GM23338 (cell line): ENCODE results near the gene LRRC4. TPM values are rescaled to one million over a fixed set of nuclear protein-coding genes. Genes with fewer than 3 reads are reported as not detected.

Experiments
- ATAC-seq: fragments of 200-7000 bp; cut with Tn5 transposase; 3 replicates; pipeline ENCODE4 v1.9.1; 2020
- DNase-seq: peaks from one replicate; pipeline ENCODE4 v3.0.0-alpha.2; 2015; ENCODE audit warnings: low spot score
- H2AFZ ChIP-seq: fragments of 200-600 bp; sonication (generic); 2 replicates; pipeline ENCODE4 v1.8.0; 2016; ENCODE audit warnings: antibody characterized with exemption, mild to moderate bottlenecking, moderate library complexity
- H3F3A ChIP-seq: fragments of 200-600 bp; sonication (generic); replicated peaks from 2 replicates; pipeline ENCODE4 v1.8.0; 2017; ENCODE audit warnings: antibody characterized with exemption, mixed run types, low read depth
- H3K27ac ChIP-seq: fragments of 200-600 bp; sonication (generic); 2 replicates; pipeline ENCODE4 v1.6.1; 2016; ENCODE audit warnings: low read depth
- H3K27me3 ChIP-seq: fragments of 200-600 bp; sonication (generic); 2 replicates; pipeline ENCODE4 v1.8.0; 2016; ENCODE audit warnings: mild to moderate bottlenecking, mixed run types, moderate library complexity; ENCODE audit not compliant: insufficient read depth
- H3K36me3 ChIP-seq: fragments of 200-600 bp; sonication (generic); 2 replicates; pipeline ENCODE4 v1.8.0; 2016; ENCODE audit warnings: mild to moderate bottlenecking; ENCODE audit not compliant: insufficient read depth
- H3K4me1 ChIP-seq: fragments of 200-600 bp; sonication (generic); 2 replicates; pipeline ENCODE4 v1.8.0; 2016; ENCODE audit warnings: mild to moderate bottlenecking, moderate library complexity; ENCODE audit not compliant: insufficient read depth
- H3K4me2 ChIP-seq: fragments of 200-600 bp; sonication (generic); 2 replicates; pipeline ENCODE4 v1.7.1; 2017; ENCODE audit warnings: mixed run types
- H3K4me3 ChIP-seq: fragments of 200-600 bp; sonication (generic); 2 replicates; pipeline ENCODE4 v1.6.1; 2016; ENCODE audit warnings: mixed run types
- H3K79me2 ChIP-seq: fragments of 200-600 bp; sonication (generic); replicated peaks from 2 replicates; pipeline ENCODE4 v1.8.0; 2017; ENCODE audit warnings: mild to moderate bottlenecking; ENCODE audit not compliant: insufficient read depth
- H3K9me2 ChIP-seq: fragments of 200-600 bp; sonication (generic); 2 replicates; pipeline ENCODE4 v1.8.0; 2017; ENCODE audit not compliant: insufficient read depth
- H4K20me1 ChIP-seq: fragments of 200-600 bp; sonication (generic); replicated peaks from 2 replicates; pipeline ENCODE4 v1.8.0; 2017; ENCODE audit warnings: mild to moderate bottlenecking; ENCODE audit not compliant: insufficient read depth
- H3K27ac Mint-ChIP-seq: 2 replicates; pipeline ENCODE4 v1.8.0; 2020; ENCODE audit warnings: inconsistent platforms, mild to moderate bottlenecking, moderate library complexity, mixed read lengths
- H3K27me3 Mint-ChIP-seq: 3 replicates; pipeline ENCODE4 v1.8.0; 2022; ENCODE audit warnings: low read depth, mild to moderate bottlenecking, moderate library complexity, mixed read lengths, inconsistent platforms; ENCODE audit not compliant: insufficient read depth, poor library complexity
- H3K36me3 Mint-ChIP-seq: 3 replicates; pipeline ENCODE4 v1.8.0; 2021; ENCODE audit warnings: low read depth, mild to moderate bottlenecking, inconsistent platforms, moderate library complexity, mixed read lengths
- H3K4me1 Mint-ChIP-seq: 3 replicates; pipeline ENCODE4 v1.8.0; 2020; ENCODE audit warnings: mild to moderate bottlenecking, inconsistent platforms, mixed read lengths
- H3K4me3 Mint-ChIP-seq: 3 replicates; pipeline ENCODE4 v1.8.0; 2021; ENCODE audit warnings: moderate library complexity, mild to moderate bottlenecking, inconsistent platforms, mixed read lengths
- H3K9me3 Mint-ChIP-seq: 3 replicates; pipeline ENCODE4 v1.8.0; 2020; ENCODE audit warnings: moderate library complexity, mild to moderate bottlenecking, inconsistent platforms, mixed read lengths
- CREB1 ChIP-seq: fragments of 250-450 bp; sonication (Bioruptor Pico); IDR thresholded peaks from 2 replicates; pipeline ENCODE4 v1.5.0; 2020; ENCODE audit warnings: low read depth, mild to moderate bottlenecking, moderate library complexity
- EZH2 ChIP-seq: fragments of 200-600 bp; sonication (generic); IDR thresholded peaks from one replicate; pipeline ENCODE4 v1.8.0; 2017; ENCODE audit warnings: antibody characterized with exemption, mild to moderate bottlenecking, low read depth; ENCODE audit not compliant: unreplicated experiment
- EZH2phosphoT487 ChIP-seq: fragments of 200-600 bp; sonication (generic); IDR thresholded peaks from one replicate; pipeline ENCODE4 v1.8.1; 2018; ENCODE audit warnings: antibody characterized with exemption; ENCODE audit not compliant: unreplicated experiment
- JUNB ChIP-seq: IDR thresholded peaks from one replicate; pipeline ENCODE4 v1.6.1; 2016; ENCODE audit warnings: antibody characterized with exemption; ENCODE audit not compliant: unreplicated experiment
- NANOG ChIP-seq: IDR thresholded peaks from 2 replicates; pipeline ENCODE4 v1.6.1; 2016; ENCODE audit warnings: antibody characterized with exemption, borderline replicate concordance
- POLR2AphosphoS5 ChIP-seq: IDR thresholded peaks from 2 replicates; pipeline ENCODE4 v1.6.1; 2016; ENCODE audit warnings: antibody characterized with exemption, low read depth
- STAT1 ChIP-seq: IDR thresholded peaks from one replicate; pipeline ENCODE4 v1.6.1; 2016; ENCODE audit warnings: antibody characterized with exemption; ENCODE audit not compliant: unreplicated experiment
- ZNF114 ChIP-seq: fragments of 250-450 bp; sonication (Bioruptor Pico); IDR thresholded peaks from 2 replicates; pipeline ENCODE4 v1.5.0; 2020; ENCODE audit warnings: mild to moderate bottlenecking, moderate library complexity
- ZNF331 ChIP-seq: fragments of 250-450 bp; sonication (Bioruptor Pico); IDR thresholded peaks from 2 replicates; pipeline ENCODE4 v1.5.0; 2020; ENCODE audit warnings: low read depth, mild to moderate bottlenecking, moderate library complexity
- ZNF462 ChIP-seq: fragments of 250-450 bp; sonication (Bioruptor Pico); IDR thresholded peaks from 2 replicates; pipeline ENCODE4 v1.5.0; 2020; ENCODE audit warnings: mild to moderate bottlenecking, moderate library complexity
- polyA plus RNA-seq: library from polyadenylated mRNA; unstranded; fragments of >200 nt; fragmentation: Nextera tagmentation; extraction: Ambion mirVana; gene quantifications from 2 replicates; pipeline ENCODE4 v1.2.1, GENCODE V29; 2016
- total RNA-seq: library from RNA; depleted of rRNA; stranded (reverse); fragments of >200 nt; shearing (Covaris generic); gene quantifications from 2 replicates; pipeline ENCODE4 v1.2.3, GENCODE V29; 2014
- TF ChIP-seq, protein P1 (sequence below): IDR thresholded peaks from 2 replicates; pipeline ENCODE4 v1.6.1; 2016; ENCODE audit warnings: antibody characterized with exemption
- TF ChIP-seq, protein P2 (sequence below): IDR thresholded peaks from one replicate; pipeline ENCODE4 v1.6.1; 2018; ENCODE audit warnings: antibody characterized with exemption; ENCODE audit not compliant: unreplicated experiment
- TF ChIP-seq, protein P3 (sequence below), 2 experiments: fragments of 200-600 bp in 1 of 2; sonication (generic) in 1 of 2; conservative IDR thresholded peaks; 2 replicates each; pipeline versions ENCODE4 v1.5.1 to v1.6.1; 2016 to 2017; ENCODE audit warnings: antibody characterized with exemption in 2 of 2, low read depth in 2 of 2, mild to moderate bottlenecking in 2 of 2, moderate library complexity in 1 of 2

Gene LRRC4
- total and polyA plus RNA-seq, 2 experiments from 2014 or later: 1.9 to 5.2 TPM

DNA sequence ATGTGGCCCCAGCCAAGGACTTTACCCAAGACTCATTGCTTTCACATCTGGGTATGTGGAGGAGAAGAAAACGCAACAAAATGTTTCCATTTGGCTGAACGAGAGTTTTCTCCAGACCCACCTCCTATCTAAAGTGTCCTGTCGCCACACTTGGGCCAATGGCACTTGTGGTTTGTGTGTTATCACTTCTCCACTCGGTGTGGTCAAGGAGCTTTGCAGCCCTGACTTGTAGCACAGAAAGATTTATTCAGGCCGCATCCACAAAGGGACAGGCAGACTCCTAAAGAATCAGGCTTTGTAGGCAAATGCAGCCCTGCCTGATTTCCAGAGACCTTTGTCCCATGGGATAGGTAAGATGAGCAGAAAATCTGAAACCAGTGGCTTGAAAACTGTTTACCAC is 12.8 kb upstream of the LRRC4 start:
- DNase-seq: no peak

More for the DNA sequence above, 12.8 kb upstream of the LRRC4 start:
- TF ChIP-seq EZH2: no peak
- no peak for TF ChIP-seq ZNF462 (CRISPR knock-in tag)
- no peak for TF ChIP-seq ZNF114 (CRISPR knock-in tag)
- no peak for TF ChIP-seq POLR2AphosphoS5
- no peak for TF ChIP-seq ZNF331
- no peak for TF ChIP-seq STAT1
- TF ChIP-seq, protein P1, sequence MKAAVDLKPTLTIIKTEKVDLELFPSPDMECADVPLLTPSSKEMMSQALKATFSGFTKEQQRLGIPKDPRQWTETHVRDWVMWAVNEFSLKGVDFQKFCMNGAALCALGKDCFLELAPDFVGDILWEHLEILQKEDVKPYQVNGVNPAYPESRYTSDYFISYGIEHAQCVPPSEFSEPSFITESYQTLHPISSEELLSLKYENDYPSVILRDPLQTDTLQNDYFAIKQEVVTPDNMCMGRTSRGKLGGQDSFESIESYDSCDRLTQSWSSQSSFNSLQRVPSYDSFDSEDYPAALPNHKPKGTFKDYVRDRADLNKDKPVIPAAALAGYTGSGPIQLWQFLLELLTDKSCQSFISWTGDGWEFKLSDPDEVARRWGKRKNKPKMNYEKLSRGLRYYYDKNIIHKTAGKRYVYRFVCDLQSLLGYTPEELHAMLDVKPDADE: no peak
- TF ChIP-seq, protein P2, sequence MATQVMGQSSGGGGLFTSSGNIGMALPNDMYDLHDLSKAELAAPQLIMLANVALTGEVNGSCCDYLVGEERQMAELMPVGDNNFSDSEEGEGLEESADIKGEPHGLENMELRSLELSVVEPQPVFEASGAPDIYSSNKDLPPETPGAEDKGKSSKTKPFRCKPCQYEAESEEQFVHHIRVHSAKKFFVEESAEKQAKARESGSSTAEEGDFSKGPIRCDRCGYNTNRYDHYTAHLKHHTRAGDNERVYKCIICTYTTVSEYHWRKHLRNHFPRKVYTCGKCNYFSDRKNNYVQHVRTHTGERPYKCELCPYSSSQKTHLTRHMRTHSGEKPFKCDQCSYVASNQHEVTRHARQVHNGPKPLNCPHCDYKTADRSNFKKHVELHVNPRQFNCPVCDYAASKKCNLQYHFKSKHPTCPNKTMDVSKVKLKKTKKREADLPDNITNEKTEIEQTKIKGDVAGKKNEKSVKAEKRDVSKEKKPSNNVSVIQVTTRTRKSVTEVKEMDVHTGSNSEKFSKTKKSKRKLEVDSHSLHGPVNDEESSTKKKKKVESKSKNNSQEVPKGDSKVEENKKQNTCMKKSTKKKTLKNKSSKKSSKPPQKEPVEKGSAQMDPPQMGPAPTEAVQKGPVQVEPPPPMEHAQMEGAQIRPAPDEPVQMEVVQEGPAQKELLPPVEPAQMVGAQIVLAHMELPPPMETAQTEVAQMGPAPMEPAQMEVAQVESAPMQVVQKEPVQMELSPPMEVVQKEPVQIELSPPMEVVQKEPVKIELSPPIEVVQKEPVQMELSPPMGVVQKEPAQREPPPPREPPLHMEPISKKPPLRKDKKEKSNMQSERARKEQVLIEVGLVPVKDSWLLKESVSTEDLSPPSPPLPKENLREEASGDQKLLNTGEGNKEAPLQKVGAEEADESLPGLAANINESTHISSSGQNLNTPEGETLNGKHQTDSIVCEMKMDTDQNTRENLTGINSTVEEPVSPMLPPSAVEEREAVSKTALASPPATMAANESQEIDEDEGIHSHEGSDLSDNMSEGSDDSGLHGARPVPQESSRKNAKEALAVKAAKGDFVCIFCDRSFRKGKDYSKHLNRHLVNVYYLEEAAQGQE: no peak
- TF ChIP-seq JUNB: no peak
- TF ChIP-seq EZH2phosphoT487: no peak
- no peak for TF ChIP-seq CREB1 (CRISPR knock-in tag)
- TF ChIP-seq, protein P3, sequence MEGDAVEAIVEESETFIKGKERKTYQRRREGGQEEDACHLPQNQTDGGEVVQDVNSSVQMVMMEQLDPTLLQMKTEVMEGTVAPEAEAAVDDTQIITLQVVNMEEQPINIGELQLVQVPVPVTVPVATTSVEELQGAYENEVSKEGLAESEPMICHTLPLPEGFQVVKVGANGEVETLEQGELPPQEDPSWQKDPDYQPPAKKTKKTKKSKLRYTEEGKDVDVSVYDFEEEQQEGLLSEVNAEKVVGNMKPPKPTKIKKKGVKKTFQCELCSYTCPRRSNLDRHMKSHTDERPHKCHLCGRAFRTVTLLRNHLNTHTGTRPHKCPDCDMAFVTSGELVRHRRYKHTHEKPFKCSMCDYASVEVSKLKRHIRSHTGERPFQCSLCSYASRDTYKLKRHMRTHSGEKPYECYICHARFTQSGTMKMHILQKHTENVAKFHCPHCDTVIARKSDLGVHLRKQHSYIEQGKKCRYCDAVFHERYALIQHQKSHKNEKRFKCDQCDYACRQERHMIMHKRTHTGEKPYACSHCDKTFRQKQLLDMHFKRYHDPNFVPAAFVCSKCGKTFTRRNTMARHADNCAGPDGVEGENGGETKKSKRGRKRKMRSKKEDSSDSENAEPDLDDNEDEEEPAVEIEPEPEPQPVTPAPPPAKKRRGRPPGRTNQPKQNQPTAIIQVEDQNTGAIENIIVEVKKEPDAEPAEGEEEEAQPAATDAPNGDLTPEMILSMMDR (conservative IDR thresholded peaks at IDR 0.05; ENCODE audit: low read depth in 2 of 2): no peak
- no peak for TF ChIP-seq NANOG
- no peaks in the 10 kb centered on the region for H3K4me1 ChIP-seq
- H3K9me2 ChIP-seq: no peaks in the 10 kb centered on the region
- no peaks in the 10 kb centered on the region for H3K79me2 ChIP-seq
- no peak overlapping the region for H3K4me2 ChIP-seq
- no peak overlapping the region for H3K4me3 ChIP-seq
- Mint-ChIP-seq H3K27ac (no peak overlapping the region), H3K27me3 (peaks cover 1% of the 10 kb centered on the region), H3K4me1 (peaks cover 11% of the 10 kb centered on the region; the same call in 2 of the 3 replicates), H3K4me3 (no peak overlapping the region), H3K9me3 (no peaks in the 10 kb centered on the region), H3K36me3 (no peaks in the 10 kb centered on the region)
- H3K27me3 ChIP-seq: no peaks in the 10 kb centered on the region
- no peaks in the 10 kb centered on the region for H3K36me3 ChIP-seq
- peaks cover 15% of the 10 kb centered on the region for H4K20me1 ChIP-seq
- H3F3A ChIP-seq: no peaks in the 10 kb centered on the region
- no peak overlapping the region for H2AFZ ChIP-seq
- H3K27ac ChIP-seq: no peak overlapping the region
- no peak for ATAC-seq
